ENCODE measurements around the gene KLHL22. TPM values are rescaled to one million over a fixed set of nuclear protein-coding genes. Genes with fewer than 3 reads are reported as not detected.

The KLHL22 gene
- total and polyA plus RNA-seq, 2 of the 4 experiments (the other 2 are of a cell fraction), result 27.1 to 30.1 TPM

DNA sequence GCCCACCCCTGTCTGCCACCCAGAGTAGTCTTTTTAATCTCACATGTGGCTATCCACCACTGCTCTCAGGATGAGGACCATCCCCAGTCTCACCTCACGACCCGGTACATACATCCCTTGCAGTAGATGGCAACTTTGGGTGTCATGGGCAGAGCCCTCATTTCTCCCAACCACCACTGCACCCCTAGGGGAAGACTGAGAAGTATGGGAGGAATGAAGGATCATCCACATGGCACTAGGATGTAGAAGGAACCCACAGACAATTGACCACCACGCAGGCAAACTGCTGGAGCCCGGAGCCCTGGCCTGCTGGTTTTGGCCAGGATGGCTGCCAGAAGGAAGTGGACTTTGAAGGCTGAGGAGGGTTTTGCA, 56.1 kb downstream of the KLHL22 start:
- no peak overlapping the region for H3K4me3 ChIP-seq (ENCODE audit: insufficient read depth, low read depth, low read length)
- no peak overlapping the region for H3K4me2 ChIP-seq (ENCODE audit: low read depth, low read length)
- H3K36me3 ChIP-seq (ENCODE audit: control insufficient read depth, insufficient read depth, low read length), result peaks cover 12% of the 10 kb centered on the region; the same call in 1 of the 2 replicates
- no peaks in the 10 kb centered on the region for H3K27me3 ChIP-seq (ENCODE audit: control insufficient read depth, insufficient read depth, low read length)
- dilution Hi-C loops (cut with HindIII; ENCODE audit: low sequenced_read_pairs, unreplicated experiment), result no loop called here
- H3K27ac ChIP-seq (ENCODE audit: insufficient read depth, low read length), result no peak overlapping the region
- no peak overlapping the region for H3K56ac ChIP-seq (ENCODE audit: extremely low read depth, insufficient read depth, low read length)
- ChIA-PET CTCF (interaction anchor here (1.6 kb wide), 1 partner anchor 15 kb away, joined by 4 read pairs; no protein-coding TSS in a partner anchor), POLR2A (ENCODE audit: unreplicated experiment) (no interaction called here)
- no peaks in the 10 kb centered on the region for H3K9me3 ChIP-seq (ENCODE audit: control insufficient read depth, insufficient read depth, low read length)
- H3K9me1 ChIP-seq (ENCODE audit: insufficient read depth, low read length), result peaks cover 17% of the 10 kb centered on the region
- intact Hi-C loops (cut with micrococcal nuclease), result no loop called here
- in situ Hi-C loops (cut with MboI; ENCODE audit: low sequenced_read_pairs), result no loop called here
- no peak overlapping the region for H2AFZ ChIP-seq (replicated peaks; ENCODE audit: low read length, poor library complexity)
- H4K91ac ChIP-seq (ENCODE audit: insufficient read depth, low read depth, low read length), result no peak overlapping the region
- peaks cover 23% of the 10 kb centered on the region for H4K20me1 ChIP-seq (ENCODE audit: insufficient read depth, low read length)
- H3K4me1 ChIP-seq (ENCODE audit: control insufficient read depth, insufficient read depth, low read length), result peaks cover 20% of the 10 kb centered on the region
- no peak overlapping the region for H2BK5ac ChIP-seq (ENCODE audit: low read depth, low read length, poor library complexity, severe bottlenecking)
- no peak overlapping the region for H3K14ac ChIP-seq (replicated peaks; ENCODE audit: low read depth, low read length)
- H3K18ac ChIP-seq (ENCODE audit: low read depth, low read length), result no peak overlapping the region
- H3K79me1 ChIP-seq (ENCODE audit: low read depth in 1 of 2, low read length in 2 of 2), result peaks cover 16 to 45% of the 10 kb centered on the region in 2 experiments; a peak in 3 of 4 replicates
- H2AK5ac ChIP-seq (ENCODE audit: low read depth, low read length), result no peak overlapping the region; the same call in 1 of the 2 replicates
- TF ChIP-seq RCOR1 (IDR thresholded peaks at IDR 0.05; ENCODE audit: insufficient replicate concordance, low read length) (no peak), RFX5 (IDR thresholded peaks at IDR 0.05; ENCODE audit: low read depth, low read length) (no peak)
- H4K8ac ChIP-seq (ENCODE audit: low read depth in 2 of 2, low read length in 2 of 2), result no peak overlapping the region
- H2BK20ac ChIP-seq (ENCODE audit: low read depth, low read length), result no peak overlapping the region
- H4K5ac ChIP-seq (ENCODE audit: low read depth, low read length), result no peak overlapping the region
- no peak overlapping the region for H2AK9ac ChIP-seq (replicated peaks; ENCODE audit: low read depth, low read length, poor library complexity)
- DNase-seq, result no peak
- H3K23ac ChIP-seq (ENCODE audit: low read depth, low read length), result peak overlapping the region; percentile 5; the same call in 1 of the 2 replicates
- WGBS, 2 experiments (ENCODE audit: extremely low coverage in 2 of 2, insufficient read length in 1 of 2), result no CpG with 5 or more reads among the region's 4 CpGs
- no peak overlapping the region for H2BK15ac ChIP-seq (ENCODE audit: low read depth, low read length)
- H3K9ac ChIP-seq (ENCODE audit: low read depth, low read length), result no peak overlapping the region
- ATAC-seq (ENCODE audit: low read depth), result no peak
- H3K4ac ChIP-seq (ENCODE audit: low read depth, low read length), result no peak overlapping the region
- BruUV-seq (replicated peaks), result no TSS peak
- no peak overlapping the region for H2BK120ac ChIP-seq (ENCODE audit: low read depth, low read length)

Measured in IMR-90 (cell line).